Measurements from ENCODE around the gene ERN2.
A peak's percentile ranks its signal among the peaks of the same experiment; 100 is the strongest.
"Not testable (repeated sequence)": the region's sequence is repeated elsewhere in the genome, so short reads cannot be mapped to it uniquely, and the experiment has no call there.

ERN2 gene

DNA sequence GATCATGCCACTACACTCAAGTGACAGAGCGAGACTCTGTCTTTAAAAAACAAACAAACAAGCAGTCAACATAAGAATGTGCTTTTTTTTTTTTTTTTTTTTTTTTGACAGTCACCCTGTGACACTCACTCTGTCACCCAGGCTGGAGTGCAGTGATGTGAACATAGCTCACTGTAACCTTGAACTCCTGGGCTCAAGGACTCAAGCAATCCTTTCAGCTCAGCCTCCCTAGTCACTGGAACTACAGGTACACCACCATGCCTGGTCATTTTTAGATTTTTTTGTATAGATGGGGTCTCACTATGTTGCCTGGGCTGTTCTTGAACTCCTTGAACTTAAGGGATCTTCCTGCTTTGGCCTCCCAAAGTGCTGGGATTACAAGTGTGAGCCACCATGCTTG lies 26.5 kb upstream of the ERN2 start:
- TF ChIP-seq NFRKB (IDR thresholded peaks at IDR 0.05) (no peak), HDGF (IDR thresholded peaks at IDR 0.05; ENCODE audit: borderline replicate concordance) (no peak), ELF4 (IDR thresholded peaks at IDR 0.05) (no peak), FOXM1 (IDR thresholded peaks at IDR 0.05; ENCODE audit: borderline replicate concordance) (no peak)
- ChIA-PET POLR2A (no interaction called here), CTCF (no interaction called here)
- DNase-seq (ENCODE audit: extremely low spot score): no peak

DNA sequence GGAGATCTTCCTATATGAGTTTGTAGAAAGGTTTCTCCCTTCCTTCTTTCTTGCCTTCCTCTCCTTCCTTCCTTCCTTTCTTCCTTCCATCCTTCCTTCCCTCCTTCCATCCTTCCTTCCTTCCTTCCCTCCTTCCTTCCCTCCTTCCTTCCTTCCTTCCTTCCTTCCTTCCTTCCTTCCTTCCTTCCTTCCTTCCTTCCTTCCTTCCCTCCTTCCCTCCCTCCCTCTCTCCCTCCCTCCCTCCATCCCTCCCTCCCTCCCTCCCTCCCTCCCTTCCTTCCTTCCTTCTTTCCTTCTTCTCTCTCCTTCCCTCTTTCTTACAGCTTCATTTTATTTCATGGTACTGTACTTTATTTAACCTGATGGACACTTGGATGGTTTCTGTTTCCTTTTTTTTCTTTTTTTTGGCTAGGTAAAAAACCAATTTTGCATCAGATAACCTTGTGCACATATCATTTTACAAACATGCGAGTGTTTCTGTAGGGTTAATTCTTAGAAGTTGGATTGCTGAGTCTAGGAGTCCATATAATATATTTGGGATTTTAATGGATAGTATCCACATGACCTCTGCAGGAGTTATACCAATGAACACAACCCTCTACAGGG lies 24.5 kb upstream of the ERN2 start:
- POLR2A ChIA-PET; DNase-seq (ENCODE audit: extremely low spot score): not testable (repeated sequence)
- CTCF ChIA-PET: interaction anchor here (0.7 kb wide), 1 partner anchor 10 kb away, joined by 6 read pairs; no protein-coding TSS in a partner anchor

DNA sequence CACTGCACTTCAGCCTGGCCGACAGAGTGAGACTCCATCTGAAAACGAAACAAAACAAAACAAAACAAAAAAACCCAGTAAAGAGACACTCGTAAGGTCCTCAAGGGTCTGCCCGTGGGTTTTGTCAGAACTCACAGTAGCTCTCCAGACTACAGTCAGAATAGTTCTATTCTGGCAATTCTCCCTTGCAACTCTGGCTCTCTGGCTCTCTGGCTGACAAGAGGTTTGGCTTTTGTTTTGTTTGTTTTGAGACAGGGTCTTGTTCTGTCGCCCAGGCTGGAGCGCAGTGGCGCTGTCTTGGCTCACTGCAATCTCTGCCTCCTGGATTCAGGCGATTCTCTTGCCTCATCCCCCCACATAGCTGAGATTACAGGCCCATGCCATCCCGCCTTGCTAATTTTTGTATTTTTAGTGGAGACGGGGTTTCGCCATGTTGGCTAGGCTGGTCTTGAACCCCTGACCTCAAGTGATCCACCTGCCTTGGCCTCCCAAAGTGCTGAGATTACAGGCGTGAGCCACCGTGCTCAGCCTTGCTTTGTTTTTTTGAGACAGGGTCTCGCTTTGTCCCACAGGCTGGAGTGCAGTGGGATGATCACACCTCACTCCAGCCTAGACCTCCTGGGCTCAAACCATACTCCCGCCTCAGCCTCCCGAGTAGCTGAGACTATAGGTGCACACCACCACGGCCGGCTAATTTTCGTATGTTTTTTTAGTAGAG lies 21.3 kb upstream of the ERN2 start:
- CTCF ChIA-PET: interaction anchor here (0.9 kb wide), 1 partner anchor 45 kb away, joined by 3 read pairs; no protein-coding TSS in a partner anchor
- POLR2A ChIA-PET: no interaction called here
- TF ChIP-seq ZNF384 (IDR thresholded peaks at IDR 0.05) (no peak), L3MBTL2 (conservative IDR thresholded peaks at IDR 0.05) (no peak), ARNT (IDR thresholded peaks at IDR 0.05) (no peak), LEF1 (IDR thresholded peaks at IDR 0.05; ENCODE audit: borderline replicate concordance) (no peak), NFRKB (IDR thresholded peaks at IDR 0.05) (no peak), FOXA1 (IDR thresholded peaks at IDR 0.05) (no peak), SUZ12 (IDR thresholded peaks at IDR 0.05) (no peak), CTBP1 (IDR thresholded peaks at IDR 0.05; ENCODE audit: borderline replicate concordance) (no peak), FOXK2 (IDR thresholded peaks at IDR 0.05) (no peak), SP1 (IDR thresholded peaks at IDR 0.05) (no peak)
- TF ChIP-seq, protein P1, sequence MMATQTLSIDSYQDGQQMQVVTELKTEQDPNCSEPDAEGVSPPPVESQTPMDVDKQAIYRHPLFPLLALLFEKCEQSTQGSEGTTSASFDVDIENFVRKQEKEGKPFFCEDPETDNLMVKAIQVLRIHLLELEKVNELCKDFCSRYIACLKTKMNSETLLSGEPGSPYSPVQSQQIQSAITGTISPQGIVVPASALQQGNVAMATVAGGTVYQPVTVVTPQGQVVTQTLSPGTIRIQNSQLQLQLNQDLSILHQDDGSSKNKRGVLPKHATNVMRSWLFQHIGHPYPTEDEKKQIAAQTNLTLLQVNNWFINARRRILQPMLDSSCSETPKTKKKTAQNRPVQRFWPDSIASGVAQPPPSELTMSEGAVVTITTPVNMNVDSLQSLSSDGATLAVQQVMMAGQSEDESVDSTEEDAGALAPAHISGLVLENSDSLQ (IDR thresholded peaks at IDR 0.05): no peak
- DNase-seq (ENCODE audit: extremely low spot score): no peak

DNA sequence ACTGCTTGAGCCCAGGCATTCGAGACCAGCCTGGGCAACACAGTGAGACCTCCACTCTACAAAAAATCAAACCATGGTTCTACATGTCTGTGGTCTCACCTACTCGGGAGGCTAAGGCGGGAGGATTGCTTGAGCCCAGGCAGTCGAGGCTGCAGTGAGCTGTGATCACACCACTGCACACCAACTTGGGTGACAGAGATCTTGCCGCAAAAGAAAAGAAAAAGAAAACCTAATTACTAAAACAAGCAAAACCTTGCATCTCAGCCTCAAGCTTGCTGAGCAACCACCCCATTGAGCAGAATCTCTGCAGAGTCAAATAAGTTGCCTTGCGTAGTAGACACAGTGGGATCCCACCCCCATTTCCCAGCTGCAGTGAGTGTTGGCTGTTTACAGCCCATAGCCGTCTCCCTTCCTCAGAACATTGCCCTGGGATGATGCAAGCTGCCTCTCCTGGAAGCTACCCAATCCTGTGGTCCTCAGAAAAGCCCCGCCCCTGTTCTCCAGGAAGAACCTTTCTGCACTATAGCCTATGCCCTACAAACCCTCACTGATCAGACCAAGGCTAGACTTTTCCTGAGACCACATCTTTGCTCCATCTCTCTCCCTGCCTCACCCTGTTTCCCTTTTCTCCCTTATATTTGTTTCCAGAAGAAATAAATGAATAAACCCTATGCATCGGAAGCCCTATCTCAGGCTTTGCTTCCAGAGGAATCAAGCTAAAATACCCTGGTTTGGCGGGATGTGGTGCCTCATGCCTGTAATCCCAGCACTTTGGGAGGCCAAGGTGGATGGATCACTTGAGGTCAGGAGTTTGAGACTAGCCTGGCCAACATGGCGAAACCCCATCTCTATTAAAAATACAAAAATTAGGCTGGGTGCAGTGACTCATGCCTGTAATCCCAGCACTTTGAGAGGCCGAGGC lies 16.7 kb upstream of the ERN2 start:
- peak; percentile 52 for DNase-seq (ENCODE audit: extremely low spot score)

DNA sequence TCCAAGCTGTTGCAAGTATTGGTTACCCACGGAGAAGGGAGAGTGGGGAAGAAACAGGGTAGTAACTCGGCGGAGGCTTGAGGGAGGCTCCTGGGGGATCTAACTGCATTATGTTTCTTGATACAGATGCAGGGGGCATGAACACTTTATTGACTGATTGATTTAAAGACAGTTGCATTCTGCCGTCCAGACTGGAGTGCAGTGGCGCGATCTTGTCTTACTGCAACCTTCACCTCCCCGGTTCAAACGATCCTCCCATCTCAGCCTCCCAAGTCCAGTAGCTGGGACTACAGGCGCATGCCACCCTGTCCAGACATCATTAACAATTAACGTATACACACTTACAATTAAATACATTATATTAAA lies 15.1 kb upstream of the ERN2 start:
- CTCF ChIA-PET: interaction anchor here (0.5 to 1.2 kb wide), 3 partner anchors 9 to 573 kb away, joined by 3 read pairs; no protein-coding TSS in a partner anchor
- no peak for TF ChIP-seq ELF4 (IDR thresholded peaks at IDR 0.05)
- TF ChIP-seq L3MBTL2 (conservative IDR thresholded peaks at IDR 0.05): no peak
- TF ChIP-seq LEF1 (IDR thresholded peaks at IDR 0.05; ENCODE audit: borderline replicate concordance): no peak
- no peak for TF ChIP-seq ARNT (IDR thresholded peaks at IDR 0.05)
- no peak for TF ChIP-seq FOXA1 (IDR thresholded peaks at IDR 0.05)
- POLR2A ChIA-PET: interaction anchor here (0.8 kb wide), 1 partner anchor 37 kb away, joined by 3 read pairs; no protein-coding TSS in a partner anchor
- DNase-seq (ENCODE audit: extremely low spot score): no peak

More for the DNA sequence above, 16.7 kb upstream of the ERN2 start:
- TF ChIP-seq L3MBTL2 (conservative IDR thresholded peaks at IDR 0.05) (peak; percentile 52; the same call in 1 of the 2 replicates), ZNF384 (IDR thresholded peaks at IDR 0.05) (no peak)
- CTCF ChIA-PET: interaction anchor here (0.5 to 0.6 kb wide), 2 partner anchors 442 to 775 kb away, joined by 3 to 8 read pairs; no protein-coding TSS in a partner anchor
- POLR2A ChIA-PET: interaction anchor here (1.0 kb wide), 1 partner anchor 29 kb away, joined by 3 read pairs; no protein-coding TSS in a partner anchor

DNA sequence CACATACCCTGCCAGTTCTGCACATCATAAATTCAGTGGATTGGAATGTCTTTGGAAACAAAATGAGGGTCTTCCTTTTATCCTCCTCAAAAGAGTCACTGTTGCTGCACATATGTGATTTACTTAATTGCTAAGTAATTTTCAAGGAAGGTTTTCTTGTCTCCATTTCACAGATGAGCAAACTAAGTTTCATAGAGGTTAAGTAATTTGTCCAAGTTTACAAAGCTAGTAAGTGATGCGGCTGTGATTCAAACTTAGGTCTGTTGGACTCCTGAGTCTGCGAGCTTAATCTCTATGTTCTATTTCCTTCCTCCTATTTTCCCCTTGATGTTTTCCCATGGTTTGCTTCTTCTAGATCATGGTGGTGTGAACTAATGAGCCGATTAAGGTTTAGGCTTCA lies 13.7 kb upstream of the ERN2 start:
- ChIA-PET CTCF (no interaction called here), POLR2A (interaction anchor here (1.2 kb wide), 1 partner anchor 11 kb away, joined by 3 read pairs; no protein-coding TSS in a partner anchor)
- DNase-seq (ENCODE audit: extremely low spot score): no peak
- TF ChIP-seq HDGF (IDR thresholded peaks at IDR 0.05; ENCODE audit: borderline replicate concordance): no peak
- no peak for TF ChIP-seq CTBP1 (IDR thresholded peaks at IDR 0.05; ENCODE audit: borderline replicate concordance)
- TF ChIP-seq TARDBP (IDR thresholded peaks at IDR 0.05): no peak
- no peak for TF ChIP-seq SP1 (IDR thresholded peaks at IDR 0.05)
- no peak for TF ChIP-seq BHLHE40 (IDR thresholded peaks at IDR 0.05; ENCODE audit: borderline replicate concordance)
- TF ChIP-seq NFRKB (IDR thresholded peaks at IDR 0.05): no peak
- no peak for TF ChIP-seq ELF4 (IDR thresholded peaks at IDR 0.05)
- no peak for TF ChIP-seq ARNT (IDR thresholded peaks at IDR 0.05)
- no peak for TF ChIP-seq FOXK2 (IDR thresholded peaks at IDR 0.05)

DNA sequence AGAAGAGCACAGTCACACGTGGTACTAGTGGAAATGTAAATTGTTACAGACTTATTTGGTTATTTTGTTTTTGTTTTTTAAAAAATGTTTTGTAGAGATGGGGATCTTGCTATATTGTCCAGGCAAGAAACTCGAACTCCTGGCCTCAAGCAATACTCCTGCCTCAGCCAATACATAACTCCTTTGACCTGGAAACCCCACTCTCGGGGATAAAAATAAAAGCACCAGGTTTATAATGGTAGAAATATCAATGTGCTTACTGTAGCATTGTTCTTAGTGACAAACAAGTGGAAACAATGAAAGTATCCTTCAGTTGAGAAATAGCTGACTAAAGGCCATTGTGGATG lies 11.7 kb upstream of the ERN2 start:
- ChIA-PET CTCF (no interaction called here), POLR2A (no interaction called here)
- no peak for DNase-seq (ENCODE audit: extremely low spot score)
- no peak for TF ChIP-seq ELF4 (IDR thresholded peaks at IDR 0.05)
- no peak for TF ChIP-seq ZNF384 (IDR thresholded peaks at IDR 0.05)
- no peak for TF ChIP-seq CTBP1 (IDR thresholded peaks at IDR 0.05; ENCODE audit: borderline replicate concordance)
- no peak for TF ChIP-seq SUZ12 (IDR thresholded peaks at IDR 0.05)
- TF ChIP-seq, protein P1 (IDR thresholded peaks at IDR 0.05): no peak

All from HEK293T (cell line).